OCI-LY3 (cell line): ENCODE measurements around the gene BTG1.

ENCODE experiments used
- EZH2phosphoT487 ChIP-seq: fragments of 200-600 bp; shearing (Covaris generic); IDR thresholded peaks from 2 replicates; pipeline ENCODE4 v1.6.1; 2018; ENCODE audit warnings: antibody characterized with exemption, mixed run types, low read depth
- TF ChIP-seq, protein P1 (sequence below): fragments of 200-600, 300-600 bp; sonication (generic); IDR thresholded peaks from 2 replicates; pipeline ENCODE4 v1.5.1; 2014; ENCODE audit warnings: antibody characterized with exemption, low read length, low read depth

- TF ChIP-seq EZH2phosphoT487: no peak
- TF ChIP-seq, protein P1, sequence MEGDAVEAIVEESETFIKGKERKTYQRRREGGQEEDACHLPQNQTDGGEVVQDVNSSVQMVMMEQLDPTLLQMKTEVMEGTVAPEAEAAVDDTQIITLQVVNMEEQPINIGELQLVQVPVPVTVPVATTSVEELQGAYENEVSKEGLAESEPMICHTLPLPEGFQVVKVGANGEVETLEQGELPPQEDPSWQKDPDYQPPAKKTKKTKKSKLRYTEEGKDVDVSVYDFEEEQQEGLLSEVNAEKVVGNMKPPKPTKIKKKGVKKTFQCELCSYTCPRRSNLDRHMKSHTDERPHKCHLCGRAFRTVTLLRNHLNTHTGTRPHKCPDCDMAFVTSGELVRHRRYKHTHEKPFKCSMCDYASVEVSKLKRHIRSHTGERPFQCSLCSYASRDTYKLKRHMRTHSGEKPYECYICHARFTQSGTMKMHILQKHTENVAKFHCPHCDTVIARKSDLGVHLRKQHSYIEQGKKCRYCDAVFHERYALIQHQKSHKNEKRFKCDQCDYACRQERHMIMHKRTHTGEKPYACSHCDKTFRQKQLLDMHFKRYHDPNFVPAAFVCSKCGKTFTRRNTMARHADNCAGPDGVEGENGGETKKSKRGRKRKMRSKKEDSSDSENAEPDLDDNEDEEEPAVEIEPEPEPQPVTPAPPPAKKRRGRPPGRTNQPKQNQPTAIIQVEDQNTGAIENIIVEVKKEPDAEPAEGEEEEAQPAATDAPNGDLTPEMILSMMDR: no peak
These were observed 16.4 kb upstream of the BTG1 start for GRCh38 chr12:92162079-92162478.
